Astrocyte (in vitro differentiated cells and primary cell): Measurements from ENCODE around the gene GREB1.

Source experiments
- CTCF ChIP-seq: IDR thresholded peaks from 2 replicates; pipeline ENCODE4 v1.5.1; 2011; ENCODE audit warnings: low read depth, mild to moderate bottlenecking, inconsistent platforms, low read length, moderate library complexity; ENCODE audit not compliant: insufficient read depth
- EZH2 ChIP-seq: IDR thresholded peaks from 2 replicates; pipeline ENCODE4 v1.6.1; 2012; ENCODE audit warnings: mild to moderate bottlenecking, low read length, inconsistent platforms; ENCODE audit not compliant: insufficient read depth

DNA sequence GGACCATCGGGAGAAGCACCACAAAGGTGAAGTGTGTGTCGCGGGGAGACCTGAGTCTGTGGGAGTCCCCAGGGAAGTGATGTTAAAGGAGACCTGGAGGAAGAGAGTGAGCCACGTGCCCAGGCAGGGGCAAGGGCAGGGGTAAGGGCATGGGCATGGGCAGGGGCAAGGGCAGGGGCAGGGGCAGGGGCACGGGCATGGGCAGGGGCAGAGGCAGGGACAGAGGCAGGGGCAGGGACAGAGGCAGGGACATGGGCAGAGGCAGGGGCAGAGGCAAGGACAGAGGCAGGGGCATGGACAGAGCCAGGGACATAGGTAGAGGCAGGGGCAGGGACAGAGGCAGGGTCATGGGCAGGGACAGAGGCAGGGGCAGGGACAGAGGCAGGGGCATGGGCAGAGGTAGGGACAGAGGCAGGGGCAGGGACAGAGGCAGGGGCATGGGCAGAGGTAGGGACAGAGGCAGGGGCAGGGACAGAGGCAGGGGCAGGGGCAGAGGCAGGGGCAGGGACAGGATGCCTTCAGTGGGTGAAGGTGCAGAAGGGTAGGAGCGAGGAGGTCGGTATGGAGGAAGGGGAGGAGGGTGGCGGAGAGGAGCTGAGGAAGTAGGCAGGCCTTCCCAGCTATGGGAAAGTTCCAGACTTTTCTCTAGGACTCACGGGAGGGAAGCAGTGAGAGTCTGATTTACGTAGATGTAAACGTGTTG lies 102.9 kb downstream of the GREB1 start:
- TF ChIP-seq CTCF (no peak), EZH2 (no peak)
